HepG2 (cell line): ENCODE measurements around the gene ATXN7L3. TPM values are rescaled to one million over a fixed set of nuclear protein-coding genes. Genes with fewer than 3 reads are reported as not detected.

Source experiments
- CEBPB ChIP-seq: IDR thresholded peaks from 2 replicates; pipeline ENCODE4 v1.6.1; 2011; ENCODE audit warnings: low read depth, low read length, improper control_type of control experiment, borderline replicate concordance
- HNRNPL ChIP-seq: fragments of 200-400 bp; formaldehyde crosslinking; IDR thresholded peaks from 2 replicates; pipeline ENCODE4 v1.6.1; 2017; ENCODE audit warnings: mild to moderate bottlenecking, low read depth, low read length
- HNRNPUL1 ChIP-seq: fragments of 200-400 bp; formaldehyde crosslinking; IDR thresholded peaks from 2 replicates; pipeline ENCODE4 v1.6.1; 2017; ENCODE audit warnings: low read depth, mild to moderate bottlenecking, low read length, moderate library complexity
- MIER3 ChIP-seq: IDR thresholded peaks from 2 replicates; pipeline ENCODE4 v1.6.1; 2016; ENCODE audit warnings: missing compliant biosample characterization, borderline replicate concordance
- NFKB2 ChIP-seq: sonication (generic); formaldehyde crosslinking; IDR thresholded peaks from 2 replicates; pipeline ENCODE4 v1.4.0; 2020; ENCODE audit warnings: missing genetic modification reagents, borderline replicate concordance
- TOPORS ChIP-seq: sonication (generic); formaldehyde crosslinking; IDR thresholded peaks from 2 replicates; pipeline ENCODE4 v1.8.0; 2023; ENCODE audit warnings: mild to moderate bottlenecking, missing genetic modification reagents
- ZFP41 ChIP-seq: sonication (generic); formaldehyde crosslinking; IDR thresholded peaks from 2 replicates; pipeline ENCODE4 v1.4.0; 2020; ENCODE audit warnings: mild to moderate bottlenecking, missing genetic modification reagents, borderline replicate concordance
- ZFP90 ChIP-seq: sonication (generic); formaldehyde crosslinking; IDR thresholded peaks from 2 replicates; pipeline ENCODE4 v1.8.0; 2022; ENCODE audit warnings: missing genetic modification reagents, mild to moderate bottlenecking, inconsistent platforms, borderline replicate concordance
- ZNF136 ChIP-seq: sonication (generic); formaldehyde crosslinking; IDR thresholded peaks from 2 replicates; pipeline ENCODE4 v1.8.1; 2022; ENCODE audit warnings: low read depth, mild to moderate bottlenecking, moderate library complexity, missing genetic modification reagents
- ZNF263 ChIP-seq: sonication (generic); formaldehyde crosslinking; IDR thresholded peaks from 2 replicates; pipeline ENCODE4 v1.4.0; 2020; ENCODE audit warnings: missing genetic modification reagents
- ZNF513 ChIP-seq: sonication (generic); formaldehyde crosslinking; conservative IDR thresholded peaks from 2 replicates; pipeline ENCODE4 v1.5.0; 2020; ENCODE audit warnings: missing genetic modification reagents
- ZNF639 ChIP-seq: conservative IDR thresholded peaks from 2 replicates; pipeline ENCODE4 v1.6.1; 2018; ENCODE audit warnings: missing genetic modification reagents
- ZNF788 ChIP-seq: sonication (generic); formaldehyde crosslinking; IDR thresholded peaks from 2 replicates; pipeline ENCODE4 v1.5.0; 2020; ENCODE audit warnings: mild to moderate bottlenecking, missing genetic modification reagents, borderline replicate concordance
- ZNF850 ChIP-seq: sonication (generic); formaldehyde crosslinking; conservative IDR thresholded peaks from 2 replicates; pipeline ENCODE4 v1.9.0; 2021; ENCODE audit warnings: mild to moderate bottlenecking, missing genetic modification reagents
- ZNF878 ChIP-seq: sonication (generic); formaldehyde crosslinking; IDR thresholded peaks from 2 replicates; pipeline ENCODE4 v1.8.1; 2023; ENCODE audit warnings: mild to moderate bottlenecking, missing genetic modification reagents, moderate library complexity
- polyA plus RNA-seq, 8 experiments: library from polyadenylated mRNA; depleted of rRNA in 3 of 8; stranded (reverse) in 7 of 8; unstranded in 1 of 8; fragments of >200 nt; fragmentation: Illumina TruSeq in 4 of 8; extraction: Trizol in 4 of 8; gene quantifications; 2 replicates each; pipeline versions ENCODE4 v1.2.1 to v1.2.3, GENCODE V29; 2011 to 2016; ENCODE audit warnings: low read depth in 4 of 8, missing spikeins in 1 of 8, mixed read lengths in 1 of 8; ENCODE audit not compliant: insufficient read depth in 1 of 8
- total RNA-seq, 5 experiments: library from RNA; depleted of rRNA; stranded (reverse); fragments of >200 nt; fragmentation: Illumina TruSeq; extraction: Trizol; gene quantifications; 2 replicates each; pipeline ENCODE4 v1.2.3, GENCODE V29; 2016; ENCODE audit warnings: low read depth in 1 of 5
- TF ChIP-seq, protein P1 (sequence below): IDR thresholded peaks from 2 replicates; pipeline ENCODE4 v1.6.1; 2016; ENCODE audit warnings: low read depth, control low read depth
- TF ChIP-seq, protein P2 (sequence below): sonication (generic); formaldehyde crosslinking; IDR thresholded peaks from 2 replicates; pipeline ENCODE4 v1.4.0; 2020; ENCODE audit warnings: mild to moderate bottlenecking, missing genetic modification reagents

ATXN7L3 gene
- total and polyA plus RNA-seq, 2 of the 13 experiments (the other 11 are each of a cell fraction or from before 2014, with no cell fraction given): 44.5 to 59.1 TPM

GRCh38 chr17:44218344-44219107 lies 18.8 kb upstream of the ATXN7L3 start (continued):
- TF ChIP-seq, protein P1, sequence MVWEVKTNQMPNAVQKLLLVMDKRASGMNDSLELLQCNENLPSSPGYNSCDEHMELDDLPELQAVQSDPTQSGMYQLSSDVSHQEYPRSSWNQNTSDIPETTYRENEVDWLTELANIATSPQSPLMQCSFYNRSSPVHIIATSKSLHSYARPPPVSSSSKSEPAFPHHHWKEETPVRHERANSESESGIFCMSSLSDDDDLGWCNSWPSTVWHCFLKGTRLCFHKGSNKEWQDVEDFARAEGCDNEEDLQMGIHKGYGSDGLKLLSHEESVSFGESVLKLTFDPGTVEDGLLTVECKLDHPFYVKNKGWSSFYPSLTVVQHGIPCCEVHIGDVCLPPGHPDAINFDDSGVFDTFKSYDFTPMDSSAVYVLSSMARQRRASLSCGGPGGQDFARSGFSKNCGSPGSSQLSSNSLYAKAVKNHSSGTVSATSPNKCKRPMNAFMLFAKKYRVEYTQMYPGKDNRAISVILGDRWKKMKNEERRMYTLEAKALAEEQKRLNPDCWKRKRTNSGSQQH (CRISPR knock-in tag): no peak
- TF ChIP-seq MIER3 (CRISPR knock-in tag) (no peak), ZNF788 (CRISPR knock-in tag) (peak; percentile 75; the same call in 1 of the 2 replicates), ZNF878 (CRISPR knock-in tag) (no peak), ZNF850 (no peak; the same call in 1 of the 2 replicates), CEBPB (no peak), HNRNPUL1 (no peak), ZFP41 (no peak), ZFP90 (CRISPR knock-in tag) (no peak), ZNF513 (no peak), TOPORS (CRISPR knock-in tag) (no peak), ZNF263 (CRISPR knock-in tag) (no peak; the same call in 1 of the 2 replicates), NFKB2 (CRISPR knock-in tag) (no peak; the same call in 1 of the 2 replicates), HNRNPL (no peak), ZNF639 (no peak; the same call in none of the 2 replicates), ZNF136 (CRISPR knock-in tag) (no peak)
- TF ChIP-seq, protein P2, sequence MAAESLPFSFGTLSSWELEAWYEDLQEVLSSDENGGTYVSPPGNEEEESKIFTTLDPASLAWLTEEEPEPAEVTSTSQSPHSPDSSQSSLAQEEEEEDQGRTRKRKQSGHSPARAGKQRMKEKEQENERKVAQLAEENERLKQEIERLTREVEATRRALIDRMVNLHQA (CRISPR knock-in tag): no peak
